Mesenchymal stem cell (in vitro differentiated cells and primary cell): ENCODE measurements around the gene SEC11A.

ENCODE experiments used
- DNase-seq: peaks from one replicate; pipeline ENCODE4 v3.0.0-alpha.2; 2013
- H2AFZ ChIP-seq: one replicate; pipeline ENCODE4 v1.6.1; 2013; ENCODE audit warnings: low read depth, mild to moderate bottlenecking, control low read depth, inconsistent platforms, low read length, moderate library complexity
- H2AK5ac ChIP-seq: 2 replicates; pipeline ENCODE4 v1.6.1; 2013; ENCODE audit warnings: low read length, moderate library complexity, mild to moderate bottlenecking, inconsistent platforms; ENCODE audit not compliant: severe bottlenecking
- H2BK120ac ChIP-seq: one replicate; pipeline ENCODE4 v1.6.1; 2013; ENCODE audit warnings: low read depth, mild to moderate bottlenecking, inconsistent platforms, low read length, moderate library complexity
- H2BK12ac ChIP-seq, 2 experiments: one replicate each; pipeline ENCODE4 v1.6.1; 2013; ENCODE audit warnings: inconsistent platforms in 2 of 2, low read length in 2 of 2, mild to moderate bottlenecking in 2 of 2, moderate library complexity in 2 of 2, control low read depth in 1 of 2
- H2BK15ac ChIP-seq: one replicate; pipeline ENCODE4 v1.6.1; 2013; ENCODE audit warnings: mild to moderate bottlenecking, low read depth, inconsistent platforms; ENCODE audit not compliant: poor library complexity, severe bottlenecking
- H2BK5ac ChIP-seq: 2 replicates; pipeline ENCODE4 v1.6.1; 2013; ENCODE audit warnings: low read depth, mild to moderate bottlenecking, low read length, control low read depth, inconsistent platforms; ENCODE audit not compliant: poor library complexity, severe bottlenecking
- H3K14ac ChIP-seq, 2 experiments: one replicate each; pipeline ENCODE4 v1.6.1; 2013; ENCODE audit warnings: inconsistent platforms in 2 of 2, low read length in 2 of 2, control low read depth in 1 of 2, mild to moderate bottlenecking in 1 of 2, moderate library complexity in 1 of 2
- H3K18ac ChIP-seq, 2 experiments: one replicate each; pipeline ENCODE4 v1.6.1; 2013; ENCODE audit warnings: inconsistent platforms in 2 of 2, low read length in 2 of 2, control low read depth in 1 of 2, low read depth in 1 of 2, mild to moderate bottlenecking in 1 of 2
- H3K23ac ChIP-seq, 2 experiments: one replicate each; pipeline ENCODE4 v1.6.1; 2013; ENCODE audit warnings: inconsistent platforms in 2 of 2, low read length in 2 of 2, mild to moderate bottlenecking in 2 of 2, moderate library complexity in 2 of 2, control low read depth in 1 of 2
- H3K27ac ChIP-seq: 2 replicates; pipeline ENCODE4 v1.5.1; 2013; ENCODE audit warnings: mild to moderate bottlenecking, moderate library complexity, low read length, control low read depth, inconsistent platforms; ENCODE audit not compliant: poor library complexity, severe bottlenecking
- H3K27me3 ChIP-seq, 2 experiments: 2 replicates each; pipeline versions ENCODE4 v1.6.1 to v1.7.0; 2013; ENCODE audit warnings: low read length in 2 of 2, mild to moderate bottlenecking in 2 of 2, moderate library complexity in 2 of 2, control low read depth in 1 of 2, inconsistent platforms in 1 of 2; ENCODE audit not compliant: control insufficient read depth in 1 of 2, insufficient read depth in 1 of 2
- H3K36me3 ChIP-seq, 2 experiments: 2 replicates each; pipeline versions ENCODE4 v1.6.1 to v1.7.0; 2013; ENCODE audit warnings: low read length in 2 of 2, control low read depth in 1 of 2, inconsistent platforms in 1 of 2, low read depth in 1 of 2, mild to moderate bottlenecking in 1 of 2; ENCODE audit not compliant: insufficient read depth in 2 of 2, control insufficient read depth in 1 of 2
- H3K4ac ChIP-seq, 2 experiments: one replicate each; pipeline ENCODE4 v1.6.1; 2013; ENCODE audit warnings: inconsistent platforms in 2 of 2, low read length in 2 of 2, mild to moderate bottlenecking in 2 of 2, moderate library complexity in 2 of 2, control low read depth in 1 of 2, low read depth in 1 of 2
- H3K4me1 ChIP-seq: 2 replicates; pipeline ENCODE4 v1.6.1; 2013; ENCODE audit warnings: low read depth, low read length, control low read depth; ENCODE audit not compliant: control insufficient read depth, insufficient read depth
- H3K4me2 ChIP-seq: 2 replicates; pipeline ENCODE4 v1.6.1; 2013; ENCODE audit warnings: low read length, mild to moderate bottlenecking, inconsistent platforms; ENCODE audit not compliant: poor library complexity, severe bottlenecking
- H3K4me3 ChIP-seq, 2 experiments: 2 replicates each; pipeline versions ENCODE4 v1.5.1 to v1.7.0; 2013; ENCODE audit warnings: low read length in 2 of 2, mild to moderate bottlenecking in 2 of 2, control low read depth in 1 of 2, low read depth in 1 of 2; ENCODE audit not compliant: insufficient read depth in 1 of 2
- H3K79me1 ChIP-seq: replicated peaks from 2 replicates; pipeline ENCODE4 v1.6.1; 2013; ENCODE audit warnings: mild to moderate bottlenecking, control low read depth, low read length, inconsistent platforms; ENCODE audit not compliant: poor library complexity, severe bottlenecking
- H3K9ac ChIP-seq: 2 replicates; pipeline ENCODE4 v1.7.0; 2013; ENCODE audit warnings: mild to moderate bottlenecking, low read length, moderate library complexity
- H3K9me3 ChIP-seq: 2 replicates; pipeline ENCODE4 v1.7.0; 2013; ENCODE audit warnings: mild to moderate bottlenecking, low read length; ENCODE audit not compliant: control insufficient read depth
- H4K8ac ChIP-seq: one replicate; pipeline ENCODE4 v1.6.1; 2013; ENCODE audit warnings: inconsistent platforms, mild to moderate bottlenecking, low read length, moderate library complexity
- H4K91ac ChIP-seq: one replicate; pipeline ENCODE4 v1.6.1; 2013; ENCODE audit warnings: mild to moderate bottlenecking, low read length, inconsistent platforms
- WGBS: methylation state at CpG from one replicate; pipeline ENCODE4 v1.1.7; 2013; ENCODE audit warnings: mixed read lengths; 5-methylcytosine and 5-hydroxymethylcytosine counted together

Gene SEC11A

GRCh38 chr15:84748274-84749110 lies 32.6 kb upstream of the SEC11A start, which contains the start of gene ZNF592:
TSS of gene ZNF592 (plus strand) at chr15:84748592. CDS start at chr15:84782676, 34,084 bp downstream.
- Histone ChIP-seq H4K8ac (peak within 1 kb of the TSS; percentile 94), H3K36me3 (peaks cover 2 to 5% of the 10 kb centered on the region in 2 experiments), H3K27me3 (no peaks in the 10 kb centered on the region), H3K23ac (peak within 1 kb of the TSS; percentile 37 to 77), H3K4me2 (peak within 1 kb of the TSS; percentile 71), H3K4me1 (peaks cover 19% of the 10 kb centered on the region), H2BK15ac (peak within 1 kb of the TSS; percentile 95), H2AK5ac (peak within 1 kb of the TSS; percentile 17), H2BK120ac (peak within 1 kb of the TSS; percentile 98), H3K9me3 (no peaks in the 10 kb centered on the region), H3K4me3 (peak within 1 kb of the TSS; percentile 91 to 97), H3K14ac (peak within 1 kb of the TSS in 1 of 2 experiments; percentile 96), H3K79me1 (peaks cover 8% of the 10 kb centered on the region), H3K27ac (peak within 1 kb of the TSS; percentile 81), H4K91ac (peak within 1 kb of the TSS; percentile 91), H2BK12ac (peak within 1 kb of the TSS; percentile 49 to 66), H2AFZ (peak within 1 kb of the TSS; percentile 70), H3K18ac (peak within 1 kb of the TSS; percentile 88 to 94), H3K9ac (peak within 1 kb of the TSS; percentile 98), H3K4ac (peak within 1 kb of the TSS; percentile 73 to 98), H2BK5ac (peak within 1 kb of the TSS; percentile 92)
- under 1% methylated on average over 78 of the region's 127 CpGs for WGBS
- DNase-seq, result peak; percentile 75

GRCh38 chr15:84747416-84748273 lies 31.7 kb upstream of the SEC11A start:
- H3K9me3 ChIP-seq, result no peaks in the 10 kb centered on the region
- peak overlapping the region; percentile 71 to 87 for H3K18ac ChIP-seq
- H4K8ac ChIP-seq, result peak overlapping the region; percentile 94
- peak overlapping the region; percentile 81 for H3K27ac ChIP-seq
- peak overlapping the region; percentile 98 for H3K9ac ChIP-seq
- peaks cover 17% of the 10 kb centered on the region for H3K4me1 ChIP-seq
- no peaks in the 10 kb centered on the region for H3K27me3 ChIP-seq
- H3K4ac ChIP-seq, result peak overlapping the region; percentile 73 to 76
- DNase-seq, result peak; percentile 82
- H2BK120ac ChIP-seq, result peak overlapping the region; percentile 98
- peak overlapping the region in 1 of 2 experiments; percentile 5 for H3K23ac ChIP-seq
- H2AFZ ChIP-seq, result peak overlapping the region; percentile 39
- H3K4me2 ChIP-seq, result peak overlapping the region; percentile 61
- peaks cover 2 to 5% of the 10 kb centered on the region in 2 experiments for H3K36me3 ChIP-seq
- H2BK15ac ChIP-seq, result peak overlapping the region; percentile 80
- peak overlapping the region; percentile 88 to 91 for H3K4me3 ChIP-seq
- no peak overlapping the region for H2AK5ac ChIP-seq
- H4K91ac ChIP-seq, result peak overlapping the region; percentile 90
- WGBS, result 3% methylated on average over 32 of the region's 46 CpGs
- peak overlapping the region; percentile 32 for H2BK5ac ChIP-seq
- peaks cover 8% of the 10 kb centered on the region for H3K79me1 ChIP-seq
- H2BK12ac ChIP-seq, result peak overlapping the region in 1 of 2 experiments; percentile 49
- H3K14ac ChIP-seq, result peak overlapping the region in 1 of 2 experiments; percentile 69

DNA sequence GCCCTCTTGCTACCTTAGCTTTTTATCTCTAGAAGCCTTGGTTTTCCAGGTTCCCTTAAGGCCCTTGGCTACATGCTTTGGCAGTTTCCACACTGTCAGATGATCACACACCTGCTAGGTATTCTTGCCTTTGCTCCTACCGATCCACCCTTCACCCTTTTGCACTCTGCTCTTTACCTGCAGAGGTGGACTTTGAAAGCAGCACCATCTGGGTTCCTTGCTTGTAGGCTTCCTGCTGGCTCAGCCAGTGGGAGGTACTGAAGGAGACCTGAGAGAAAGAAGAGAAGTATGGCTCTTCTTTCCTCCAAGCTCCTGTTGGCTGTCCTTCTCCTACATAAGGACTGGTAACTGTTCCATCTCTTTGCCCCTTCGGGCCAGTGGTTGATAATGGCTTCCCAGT lies 25.2 kb upstream of the SEC11A start:
- Histone ChIP-seq H2BK12ac (no peak overlapping the region), H3K14ac (no peak overlapping the region), H2AK5ac (no peak overlapping the region), H3K79me1 (peaks cover under 1% of the 10 kb centered on the region), H3K9ac (no peak overlapping the region), H3K4me2 (no peak overlapping the region), H3K9me3 (no peaks in the 10 kb centered on the region), H3K4me3 (no peak overlapping the region), H3K27ac (no peak overlapping the region), H2BK15ac (no peak overlapping the region), H4K8ac (no peak overlapping the region), H3K18ac (no peak overlapping the region), H3K36me3 (peaks cover 0 to 5% of the 10 kb centered on the region in 2 experiments), H2AFZ (no peak overlapping the region), H2BK120ac (no peak overlapping the region), H3K27me3 (no peaks in the 10 kb centered on the region), H2BK5ac (no peak overlapping the region), H3K23ac (peak overlapping the region in 1 of 2 experiments; percentile 59), H3K4me1 (no peaks in the 10 kb centered on the region), H4K91ac (no peak overlapping the region), H3K4ac (no peak overlapping the region)
- WGBS, result 95% methylated on average over 2 of the region's 2 CpGs
- no peak for DNase-seq
